ENCODE results near the gene FSD2. TPM values are rescaled to one million over a fixed set of nuclear protein-coding genes. Genes with fewer than 3 reads are reported as not detected.

Gene FSD2
- total and polyA plus RNA-seq, 10 of the 15 experiments (the other 5 are each of a cell fraction or from before 2014, with no cell fraction given), result under 0.01 to 0.39 (median 0.07) TPM; not detected in 3

DNA sequence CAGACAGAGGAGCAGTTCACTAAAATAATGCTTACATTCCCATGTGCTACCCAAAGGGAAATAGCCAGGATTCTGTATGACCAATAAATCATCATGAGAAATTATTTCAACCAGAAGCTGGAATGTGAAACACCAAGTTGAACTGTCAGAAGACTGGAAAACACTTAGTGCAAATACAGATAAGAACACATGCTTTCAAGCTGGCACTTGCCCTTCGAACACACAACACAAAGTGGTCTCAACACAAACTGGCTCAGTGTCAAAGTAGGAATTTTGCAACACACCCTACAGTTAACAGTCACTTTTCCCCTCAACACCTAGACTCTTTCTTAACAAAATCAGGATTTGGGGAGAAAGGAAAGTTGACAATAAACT lies 1.3 kb downstream of the FSD2 start:
- 75% methylated on average over 1 of the region's 1 CpG for WGBS (ENCODE audit: insufficient coverage, insufficient replicate concordance, low lambda C conversion rate, missing lambda C conversion rate)
- ChIA-PET POLR2A (interaction anchor here (0.9 kb wide), 1 partner anchor 9 kb away, joined by 4 read pairs; no protein-coding TSS in a partner anchor), RAD21 (ENCODE audit: unreplicated experiment) (interaction anchor here (3.2 kb wide), 1 partner anchor 28 kb away, joined by 9 read pairs; no protein-coding TSS in a partner anchor), SMC1A (ENCODE audit: uncharacterized antibody, unreplicated experiment) (interaction anchor here (0.6 to 1.5 kb wide), 3 partner anchors 28 to 1168 kb away, joined by 3 to 8 read pairs (median 3); no protein-coding TSS in a partner anchor), CTCF (interaction anchor here (1.0 to 1.8 kb wide), 5 partner anchors 10 to 404 kb away, joined by 3 to 6 read pairs (median 3); no protein-coding TSS in a partner anchor)
- in situ Hi-C loops (cut with MboI), result loop anchor here (10.0 kb wide), 1 partner anchor 260 kb away; the partner anchor contains the start of gene RPS17
- H3K4me2 ChIP-seq (ENCODE audit: control insufficient read depth, insufficient read depth), result no peak overlapping the region
- intact Hi-C loops (cut with micrococcal nuclease; ENCODE audit: unreplicated experiment), result no loop called here
- no peak overlapping the region for H2AFZ ChIP-seq (ENCODE audit: control insufficient read depth, low read depth, low read length)
- H4K20me1 ChIP-seq (ENCODE audit: control insufficient read depth, insufficient read depth), result no peaks in the 10 kb centered on the region
- FAIRE-seq, result no peak
- no peaks in the 10 kb centered on the region for H3K36me3 ChIP-seq (ENCODE audit: control insufficient read depth in 2 of 2, insufficient read depth in 2 of 2, low read length in 1 of 2)
- no peak for DNase-seq (ENCODE audit: low read depth, low spot score)
- no TSS peak for BruUV-seq (replicated peaks)
- peaks cover 32% of the 10 kb centered on the region for H3K4me1 ChIP-seq (ENCODE audit: control insufficient read depth, insufficient read depth, low read length)
- peaks cover 0 to 6% of the 10 kb centered on the region in 2 experiments; a peak in 1 of 4 replicates for H3K27me3 ChIP-seq (replicated peaks in 1 of 2; ENCODE audit: control insufficient read depth in 2 of 2, insufficient read depth in 2 of 2, low read length in 1 of 2)
- no peak for ATAC-seq
- no peak overlapping the region for H3K27ac ChIP-seq (ENCODE audit: control insufficient read depth, insufficient read depth)
- H3K9ac ChIP-seq (ENCODE audit: control insufficient read depth, insufficient read depth, low read length), result no peak overlapping the region
- no peak overlapping the region for H3K4me3 ChIP-seq
- H3K79me2 ChIP-seq (ENCODE audit: control insufficient read depth, insufficient read depth, low read length), result peaks cover under 1% of the 10 kb centered on the region
- no peaks in the 10 kb centered on the region for H3K9me3 ChIP-seq (replicated peaks; ENCODE audit: control insufficient read depth, insufficient read depth, low read length)
- no peak for TF ChIP-seq EED (IDR thresholded peaks at IDR 0.05; ENCODE audit: low read depth)
- no peak for TF ChIP-seq ZNF217 (IDR thresholded peaks at IDR 0.05)
- no peak for TF ChIP-seq TBL1XR1 (IDR thresholded peaks at IDR 0.05; ENCODE audit: low read depth, low read length)
- TF ChIP-seq NFYB (IDR thresholded peaks at IDR 0.05; ENCODE audit: insufficient read depth, low read depth, low read length), result no peak
- TF ChIP-seq FOXM1 (IDR thresholded peaks at IDR 0.05; ENCODE audit: low read depth, low read length), result no peak
- TF ChIP-seq, protein P1, sequence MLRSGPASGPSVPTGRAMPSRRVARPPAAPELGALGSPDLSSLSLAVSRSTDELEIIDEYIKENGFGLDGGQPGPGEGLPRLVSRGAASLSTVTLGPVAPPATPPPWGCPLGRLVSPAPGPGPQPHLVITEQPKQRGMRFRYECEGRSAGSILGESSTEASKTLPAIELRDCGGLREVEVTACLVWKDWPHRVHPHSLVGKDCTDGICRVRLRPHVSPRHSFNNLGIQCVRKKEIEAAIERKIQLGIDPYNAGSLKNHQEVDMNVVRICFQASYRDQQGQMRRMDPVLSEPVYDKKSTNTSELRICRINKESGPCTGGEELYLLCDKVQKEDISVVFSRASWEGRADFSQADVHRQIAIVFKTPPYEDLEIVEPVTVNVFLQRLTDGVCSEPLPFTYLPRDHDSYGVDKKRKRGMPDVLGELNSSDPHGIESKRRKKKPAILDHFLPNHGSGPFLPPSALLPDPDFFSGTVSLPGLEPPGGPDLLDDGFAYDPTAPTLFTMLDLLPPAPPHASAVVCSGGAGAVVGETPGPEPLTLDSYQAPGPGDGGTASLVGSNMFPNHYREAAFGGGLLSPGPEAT (IDR thresholded peaks at IDR 0.05; ENCODE audit: low read depth), result no peak
- TF ChIP-seq SRF (IDR thresholded peaks at IDR 0.05; ENCODE audit: low read depth in 2 of 2, low read length in 2 of 2), result no peak
- TF ChIP-seq KDM1A (IDR thresholded peaks at IDR 0.05; ENCODE audit: borderline replicate concordance), result no peak
- TF ChIP-seq SIX5 (IDR thresholded peaks at IDR 0.05; ENCODE audit: low read depth, low read length, severe bottlenecking), result no peak
- no peak for TF ChIP-seq BCL11A (IDR thresholded peaks at IDR 0.05; ENCODE audit: low read depth, low read length)
- no peak for TF ChIP-seq PML (IDR thresholded peaks at IDR 0.05; ENCODE audit: low read length)
- TF ChIP-seq GATAD2B (conservative IDR thresholded peaks at IDR 0.05; ENCODE audit: low read depth), result no peak

Measured in GM12878 (cell line).